Type B pancreatic cell (in vitro differentiated cells): Measurements from ENCODE around the gene APOL4. TPM values are rescaled to one million over a fixed set of nuclear protein-coding genes. Genes with fewer than 3 reads are reported as not detected.

Source experiments
- DNase-seq: peaks from one replicate; pipeline ENCODE4 v3.0.0; 2021; ENCODE audit warnings: mixed read lengths; ENCODE audit not compliant: unreplicated experiment; ENCODE audit errors: extremely low spot score
- H3K27ac Mint-ChIP-seq: 2 replicates; pipeline ENCODE4 v1.8.0; 2021; ENCODE audit warnings: mild to moderate bottlenecking, mixed read lengths
- H3K27me3 Mint-ChIP-seq: 2 replicates; pipeline ENCODE4 v1.8.0; 2021; ENCODE audit warnings: mixed read lengths
- H3K36me3 Mint-ChIP-seq: 2 replicates; pipeline ENCODE4 v1.8.0; 2021; ENCODE audit warnings: mixed read lengths
- H3K4me1 Mint-ChIP-seq: one replicate; pipeline ENCODE4 v1.8.0; 2021; ENCODE audit warnings: mixed read lengths; ENCODE audit not compliant: unreplicated experiment
- H3K4me3 Mint-ChIP-seq: 2 replicates; pipeline ENCODE4 v1.8.0; 2021; ENCODE audit warnings: mild to moderate bottlenecking, mixed read lengths
- H3K9me3 Mint-ChIP-seq: 2 replicates; pipeline ENCODE4 v1.8.0; 2021; ENCODE audit warnings: mixed read lengths
- CTCF ChIP-seq: fragments of 200-600 bp; sonication (generic); conservative IDR thresholded peaks from 2 replicates; pipeline ENCODE4 v1.5.0; 2021; ENCODE audit warnings: antibody characterized with exemption, mild to moderate bottlenecking
- total RNA-seq: library from RNA; stranded (reverse); gene quantifications from 2 replicates; pipeline ENCODE4 v1.2.1, GENCODE V29; 2021; ENCODE audit warnings: low replicate concordance

APOL4 gene
- total RNA-seq, 1 donor from 2014 or later, result 1.4 TPM

- H3K4me1 Mint-ChIP-seq, result peaks cover 3% of the 10 kb centered on the region
- H3K27me3 Mint-ChIP-seq, result no peaks in the 10 kb centered on the region
- peaks cover 16% of the 10 kb centered on the region for H3K9me3 Mint-ChIP-seq
- no peak overlapping the region for H3K4me3 Mint-ChIP-seq
- H3K36me3 Mint-ChIP-seq, result no peaks in the 10 kb centered on the region
- H3K27ac Mint-ChIP-seq, result no peak overlapping the region
- TF ChIP-seq CTCF, result no peak
- DNase-seq, result no peak
Measured at GRCh38 chr22:36244522-36245391, 43.1 kb upstream of the APOL4 start.

GRCh38 chr22:36243986-36244385 lies 42.4 kb upstream of the APOL4 start:
- no peak overlapping the region for H3K27ac Mint-ChIP-seq
- H3K9me3 Mint-ChIP-seq, result peaks cover 12% of the 10 kb centered on the region
- no peaks in the 10 kb centered on the region for H3K27me3 Mint-ChIP-seq
- no peak for DNase-seq
- peaks cover 3% of the 10 kb centered on the region for H3K36me3 Mint-ChIP-seq
- no peak overlapping the region for H3K4me3 Mint-ChIP-seq
- TF ChIP-seq CTCF, result no peak
- peaks cover 11% of the 10 kb centered on the region for H3K4me1 Mint-ChIP-seq

GRCh38 chr22:36239401-36240171 lies 38.0 kb upstream of the APOL4 start, which contains the start of gene APOL2:
APOL2 (minus strand) TSS chr22:36239527; CDS start chr22:36233162, 6,365 bp downstream.
- H3K9me3 Mint-ChIP-seq, result peaks cover 11% of the 10 kb centered on the region

GRCh38 chr22:36239150-36239400 lies 37.5 kb upstream of the APOL4 start:
- peaks cover 19% of the 10 kb centered on the region for H3K36me3 Mint-ChIP-seq
- peak overlapping the region; percentile 96 for H3K4me3 Mint-ChIP-seq
- H3K27me3 Mint-ChIP-seq, result no peaks in the 10 kb centered on the region
- no peak for TF ChIP-seq CTCF
- no peak for DNase-seq
- H3K9me3 Mint-ChIP-seq, result peaks cover 11% of the 10 kb centered on the region
- peak overlapping the region; percentile 96 for H3K27ac Mint-ChIP-seq
- peaks cover 37% of the 10 kb centered on the region for H3K4me1 Mint-ChIP-seq

More at GRCh38 chr22:36239401-36240171, 38.0 kb upstream of the APOL4 start, which contains the start of gene APOL2:
- DNase-seq, result peak; percentile 85
- Mint-ChIP-seq H3K4me3 (peak within 1 kb of the TSS; percentile 96), H3K4me1 (peaks cover 32% of the 10 kb centered on the region), H3K36me3 (peaks cover 17% of the 10 kb centered on the region), H3K27me3 (no peaks in the 10 kb centered on the region), H3K27ac (peak within 1 kb of the TSS; percentile 96)
- TF ChIP-seq CTCF, result peak; percentile 72

- Mint-ChIP-seq H3K4me1 (peaks cover 42% of the 10 kb centered on the region), H3K27me3 (no peaks in the 10 kb centered on the region), H3K9me3 (peaks cover 11% of the 10 kb centered on the region), H3K36me3 (peaks cover 23% of the 10 kb centered on the region), H3K4me3 (peak overlapping the region; percentile 96), H3K27ac (peak overlapping the region; percentile 96)
- TF ChIP-seq CTCF, result no peak
- DNase-seq, result no peak
Measured at GRCh38 chr22:36238373-36239149, 37.0 kb upstream of the APOL4 start.
